HepG2 (cell line): Measurements from ENCODE around the gene RUNDC1. TPM values are rescaled to one million over a fixed set of nuclear protein-coding genes. Genes with fewer than 3 reads are reported as not detected.
A peak's percentile ranks its signal among the peaks of the same experiment; 100 is the strongest.

Source experiments
- AGO2 ChIP-seq: fragments of 200-400 bp; formaldehyde crosslinking; optimal IDR thresholded peaks from 2 replicates; pipeline ENCODE3; 2017; ENCODE audit warnings: mild to moderate bottlenecking, low read depth, low read length, moderate library complexity
- BORCS8-MEF2B ChIP-seq: sonication (generic); formaldehyde crosslinking; IDR thresholded peaks from 2 replicates; pipeline ENCODE4 v1.8.0; 2022; ENCODE audit warnings: mild to moderate bottlenecking, missing genetic modification reagents
- CBFB ChIP-seq: sonication (generic); formaldehyde crosslinking; IDR thresholded peaks from 2 replicates; pipeline ENCODE4 v1.4.0; 2020; ENCODE audit warnings: missing genetic modification reagents
- ELF1 ChIP-seq: sonication (generic); formaldehyde crosslinking; IDR thresholded peaks from 2 replicates; pipeline ENCODE4 v1.4.0; 2020; ENCODE audit warnings: missing genetic modification reagents
- GABPB1 ChIP-seq: IDR thresholded peaks from 2 replicates; pipeline ENCODE4 v1.6.1; 2016; ENCODE audit warnings: mild to moderate bottlenecking, missing genetic modification reagents, moderate library complexity, missing compliant biosample characterization
- GLI4 ChIP-seq: sonication (generic); formaldehyde crosslinking; IDR thresholded peaks from 2 replicates; pipeline ENCODE4 v1.5.1; 2020; ENCODE audit warnings: missing genetic modification reagents, mild to moderate bottlenecking, moderate library complexity, borderline replicate concordance
- HDAC6 ChIP-seq: fragments of 200-600 bp; sonication (generic); IDR thresholded peaks from 2 replicates; pipeline ENCODE4 v1.7.0; 2017; ENCODE audit warnings: mild to moderate bottlenecking, antibody characterized with exemption, low read length, low read depth
- HOXA9 ChIP-seq: sonication (generic); formaldehyde crosslinking; IDR thresholded peaks from 2 replicates; pipeline ENCODE4 v1.8.1; 2022; ENCODE audit warnings: missing genetic modification reagents, mild to moderate bottlenecking, moderate library complexity, borderline replicate concordance
- KMT2B ChIP-seq: IDR thresholded peaks from 2 replicates; pipeline ENCODE4 v1.6.1; 2016; ENCODE audit warnings: missing genetic modification reagents, missing compliant biosample characterization
- NFATC3 ChIP-seq: sonication (generic); formaldehyde crosslinking; IDR thresholded peaks from 2 replicates; pipeline ENCODE4 v1.5.1; 2020; ENCODE audit warnings: mild to moderate bottlenecking, missing genetic modification reagents
- SKI ChIP-seq: fragments of 450-650 bp; IDR thresholded peaks from one replicate; pipeline ENCODE4 v1.6.1; 2018; ENCODE audit warnings: mild to moderate bottlenecking; ENCODE audit not compliant: partially characterized antibody
- SOX6 ChIP-seq, 2 experiments: fragments of 450-650 bp in 1 of 2; sonication (generic) in 1 of 2; formaldehyde crosslinking in 1 of 2; IDR thresholded peaks; 2 replicates each; pipeline versions ENCODE4 v1.4.0 to v1.6.1; 2017 to 2020; ENCODE audit warnings: antibody characterized with exemption in 1 of 2, mild to moderate bottlenecking in 1 of 2, missing genetic modification reagents in 1 of 2
- SP1 ChIP-seq, 2 experiments: fragments of 450-650 bp in 1 of 2; sonication (generic) in 1 of 2; formaldehyde crosslinking in 1 of 2; IDR thresholded peaks; 2 replicates each; pipeline versions ENCODE4 v1.4.0 to v1.6.1; 2016 to 2020; ENCODE audit warnings: missing genetic modification reagents in 1 of 2
- TBP ChIP-seq: sonication (generic); formaldehyde crosslinking; IDR thresholded peaks from 2 replicates; pipeline ENCODE4 v1.5.0; 2020; ENCODE audit warnings: missing genetic modification reagents
- TEAD3 ChIP-seq: optimal IDR thresholded peaks from 2 replicates; pipeline ENCODE3; 2016; ENCODE audit warnings: borderline replicate concordance
- ZC3H4 ChIP-seq: sonication (generic); formaldehyde crosslinking; IDR thresholded peaks from 2 replicates; pipeline ENCODE4 v1.4.0; 2020; ENCODE audit warnings: missing genetic modification reagents, borderline replicate concordance
- ZNF143 ChIP-seq: sonication (generic); formaldehyde crosslinking; IDR thresholded peaks from 2 replicates; pipeline ENCODE4 v1.4.0; 2020; ENCODE audit warnings: missing genetic modification reagents
- ZNF263 ChIP-seq: sonication (generic); formaldehyde crosslinking; IDR thresholded peaks from 2 replicates; pipeline ENCODE4 v1.4.0; 2020; ENCODE audit warnings: missing genetic modification reagents
- ZNF282 ChIP-seq: fragments of 450-650 bp; IDR thresholded peaks from 2 replicates; pipeline ENCODE4 v1.6.1; 2018; ENCODE audit not compliant: partially characterized antibody
- ZNF331 ChIP-seq: sonication (generic); formaldehyde crosslinking; IDR thresholded peaks from 2 replicates; pipeline ENCODE4 v1.4.0; 2020; ENCODE audit warnings: missing genetic modification reagents
- ZNF367 ChIP-seq: sonication (generic); formaldehyde crosslinking; IDR thresholded peaks from 2 replicates; pipeline ENCODE4 v1.4.0; 2020; ENCODE audit warnings: missing genetic modification reagents, borderline replicate concordance
- ZNF557 ChIP-seq: sonication (generic); formaldehyde crosslinking; IDR thresholded peaks from 2 replicates; pipeline ENCODE4 v1.4.0; 2020; ENCODE audit warnings: missing genetic modification reagents
- ZNF644 ChIP-seq: IDR thresholded peaks from 2 replicates; pipeline ENCODE4 v1.6.1; 2016; ENCODE audit warnings: low read depth
- ZNF790 ChIP-seq: sonication (generic); formaldehyde crosslinking; IDR thresholded peaks from 2 replicates; pipeline ENCODE4 v1.8.0; 2022; ENCODE audit warnings: missing genetic modification reagents, mild to moderate bottlenecking, borderline replicate concordance
- ZNF850 ChIP-seq: sonication (generic); formaldehyde crosslinking; conservative IDR thresholded peaks from 2 replicates; pipeline ENCODE4 v1.9.0; 2021; ENCODE audit warnings: mild to moderate bottlenecking, missing genetic modification reagents
- polyA plus RNA-seq, 8 experiments: library from polyadenylated mRNA; depleted of rRNA in 3 of 8; stranded (reverse) in 7 of 8; unstranded in 1 of 8; fragments of >200 nt; fragmentation: Illumina TruSeq in 4 of 8; extraction: Trizol in 4 of 8; gene quantifications; 2 replicates each; pipeline versions ENCODE4 v1.2.1 to v1.2.3, GENCODE V29; 2011 to 2016; ENCODE audit warnings: low read depth in 4 of 8, missing spikeins in 1 of 8, mixed read lengths in 1 of 8; ENCODE audit not compliant: insufficient read depth in 1 of 8
- total RNA-seq, 5 experiments: library from RNA; depleted of rRNA; stranded (reverse); fragments of >200 nt; fragmentation: Illumina TruSeq; extraction: Trizol; gene quantifications; 2 replicates each; pipeline ENCODE4 v1.2.3, GENCODE V29; 2016; ENCODE audit warnings: low read depth in 1 of 5
- TF ChIP-seq, protein P1 (sequence below): sonication (generic); formaldehyde crosslinking; conservative IDR thresholded peaks from 2 replicates; pipeline ENCODE4 v1.4.0; 2020; ENCODE audit warnings: missing genetic modification reagents
- TF ChIP-seq, protein P2 (sequence below): IDR thresholded peaks from 2 replicates; pipeline ENCODE4 v1.6.1; 2012; ENCODE audit warnings: inconsistent platforms
- TF ChIP-seq, protein P3 (sequence below): sonication (generic); formaldehyde crosslinking; conservative IDR thresholded peaks from 2 replicates; pipeline ENCODE4 v1.8.1; 2023; ENCODE audit warnings: missing genetic modification reagents

The RUNDC1 gene
- total and polyA plus RNA-seq, 2 of the 13 experiments (the other 11 are each of a cell fraction or from before 2014, with no cell fraction given) = 10.3 to 11.4 TPM

DNA sequence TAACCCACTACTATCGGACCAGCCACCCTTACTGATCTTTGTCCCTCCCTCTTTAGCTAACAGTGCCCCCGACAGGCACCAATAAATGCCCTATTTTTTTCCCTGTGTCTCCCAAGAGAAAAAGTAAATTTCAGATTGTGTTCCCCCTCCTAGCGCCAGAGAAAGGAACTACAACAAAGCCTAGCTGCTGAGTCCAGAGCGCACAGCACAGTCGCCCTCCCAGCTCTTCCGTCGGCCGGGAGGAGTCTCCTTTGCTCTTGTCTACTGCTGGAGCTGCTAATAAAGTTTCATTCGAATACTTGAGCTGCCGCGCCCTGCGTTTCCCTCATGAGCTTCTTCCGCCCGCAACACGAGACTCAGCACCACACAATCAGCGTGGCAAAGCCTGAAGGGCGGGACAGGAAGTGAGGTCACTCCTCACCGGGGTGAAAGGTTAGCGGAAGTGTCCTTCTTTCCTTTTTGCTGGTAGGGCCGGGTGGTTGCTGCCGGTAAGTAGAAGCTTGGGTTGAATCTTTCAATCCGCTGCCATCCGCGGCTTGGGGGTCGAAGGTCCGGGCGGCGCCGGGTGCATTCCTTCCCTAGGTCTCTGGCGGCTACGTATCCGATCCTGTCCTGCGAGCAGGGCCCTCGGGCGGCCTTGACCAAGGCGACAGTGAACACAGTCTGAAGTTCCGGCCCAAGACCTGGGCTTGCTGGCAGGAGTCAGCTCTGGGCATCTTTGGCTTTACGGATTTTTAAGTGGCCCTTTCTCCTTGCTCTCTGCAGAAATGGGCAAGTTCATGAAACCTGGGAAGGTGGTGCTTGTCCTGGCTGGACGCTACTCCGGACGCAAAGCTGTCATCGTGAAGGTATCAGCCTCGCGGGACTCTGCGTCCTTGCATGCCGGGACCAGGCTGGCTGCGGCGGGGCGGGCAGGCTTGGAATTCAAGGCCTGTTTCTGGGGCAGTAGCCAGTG lies 17.9 kb downstream of the RUNDC1 start, which contains the start of gene RPL27 (continued):
- TF ChIP-seq ZNF331 (peak; percentile 98), KMT2B (CRISPR knock-in tag) (peak; percentile 93), AGO2 (peak; percentile 94), ELF1 (CRISPR knock-in tag) (peak; percentile 100), ZNF143 (peak; percentile 74), ZNF367 (CRISPR knock-in tag) (no peak; the same call in none of the 2 replicates), GLI4 (CRISPR knock-in tag) (peak; percentile 52; the same call in 1 of the 2 replicates), TEAD3 (CRISPR knock-in tag) (peak; percentile 99), GABPB1 (CRISPR knock-in tag) (peak; percentile 99), ZNF790 (CRISPR knock-in tag) (peak; percentile 96), ZNF850 (no peak), SOX6 (IDR thresholded peaks at IDR 0.05) (no peak), SOX6 (CRISPR knock-in tag; IDR thresholded peaks at IDR 0.05) (peak; percentile 93), HOXA9 (CRISPR knock-in tag) (no peak; the same call in 1 of the 2 replicates), HDAC6 (no peak), BORCS8-MEF2B (CRISPR knock-in tag) (peak; percentile 97), TBP (CRISPR knock-in tag) (no peak), CBFB (CRISPR knock-in tag) (peak; percentile 96), ZNF557 (no peak; the same call in 1 of the 2 replicates), ZC3H4 (CRISPR knock-in tag) (no peak; the same call in 1 of the 2 replicates), NFATC3 (CRISPR knock-in tag) (0 out of 2 replicates have a peak, but pooled peaks have one; percentile 47), ZNF282 (no peak), ZNF263 (CRISPR knock-in tag) (peak; percentile 99), SP1 (IDR thresholded peaks at IDR 0.05) (no peak), SP1 (CRISPR knock-in tag; IDR thresholded peaks at IDR 0.05) (peak; percentile 98), SKI (peak; percentile 91), ZNF644 (peak; percentile 49; the same call in 1 of the 2 replicates)
- TF ChIP-seq, protein P1, sequence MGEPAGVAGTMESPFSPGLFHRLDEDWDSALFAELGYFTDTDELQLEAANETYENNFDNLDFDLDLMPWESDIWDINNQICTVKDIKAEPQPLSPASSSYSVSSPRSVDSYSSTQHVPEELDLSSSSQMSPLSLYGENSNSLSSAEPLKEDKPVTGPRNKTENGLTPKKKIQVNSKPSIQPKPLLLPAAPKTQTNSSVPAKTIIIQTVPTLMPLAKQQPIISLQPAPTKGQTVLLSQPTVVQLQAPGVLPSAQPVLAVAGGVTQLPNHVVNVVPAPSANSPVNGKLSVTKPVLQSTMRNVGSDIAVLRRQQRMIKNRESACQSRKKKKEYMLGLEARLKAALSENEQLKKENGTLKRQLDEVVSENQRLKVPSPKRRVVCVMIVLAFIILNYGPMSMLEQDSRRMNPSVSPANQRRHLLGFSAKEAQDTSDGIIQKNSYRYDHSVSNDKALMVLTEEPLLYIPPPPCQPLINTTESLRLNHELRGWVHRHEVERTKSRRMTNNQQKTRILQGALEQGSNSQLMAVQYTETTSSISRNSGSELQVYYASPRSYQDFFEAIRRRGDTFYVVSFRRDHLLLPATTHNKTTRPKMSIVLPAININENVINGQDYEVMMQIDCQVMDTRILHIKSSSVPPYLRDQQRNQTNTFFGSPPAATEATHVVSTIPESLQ (CRISPR knock-in tag) = 0 out of 2 replicates have a peak, but pooled peaks have one; percentile 83
- TF ChIP-seq, protein P2, sequence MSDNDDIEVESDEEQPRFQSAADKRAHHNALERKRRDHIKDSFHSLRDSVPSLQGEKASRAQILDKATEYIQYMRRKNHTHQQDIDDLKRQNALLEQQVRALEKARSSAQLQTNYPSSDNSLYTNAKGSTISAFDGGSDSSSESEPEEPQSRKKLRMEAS = peak; percentile 96
- TF ChIP-seq, protein P3, sequence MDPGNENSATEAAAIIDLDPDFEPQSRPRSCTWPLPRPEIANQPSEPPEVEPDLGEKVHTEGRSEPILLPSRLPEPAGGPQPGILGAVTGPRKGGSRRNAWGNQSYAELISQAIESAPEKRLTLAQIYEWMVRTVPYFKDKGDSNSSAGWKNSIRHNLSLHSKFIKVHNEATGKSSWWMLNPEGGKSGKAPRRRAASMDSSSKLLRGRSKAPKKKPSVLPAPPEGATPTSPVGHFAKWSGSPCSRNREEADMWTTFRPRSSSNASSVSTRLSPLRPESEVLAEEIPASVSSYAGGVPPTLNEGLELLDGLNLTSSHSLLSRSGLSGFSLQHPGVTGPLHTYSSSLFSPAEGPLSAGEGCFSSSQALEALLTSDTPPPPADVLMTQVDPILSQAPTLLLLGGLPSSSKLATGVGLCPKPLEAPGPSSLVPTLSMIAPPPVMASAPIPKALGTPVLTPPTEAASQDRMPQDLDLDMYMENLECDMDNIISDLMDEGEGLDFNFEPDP = 0 out of 2 replicates have a peak, but pooled peaks have one; percentile 81
